Measurements from ENCODE around the gene CALN1. TPM values are rescaled to one million over a fixed set of nuclear protein-coding genes. Genes with fewer than 3 reads are reported as not detected.

The CALN1 gene
- total and polyA plus RNA-seq, 4 donors: 0.14 to 0.84 (median 0.24) TPM

DNA sequence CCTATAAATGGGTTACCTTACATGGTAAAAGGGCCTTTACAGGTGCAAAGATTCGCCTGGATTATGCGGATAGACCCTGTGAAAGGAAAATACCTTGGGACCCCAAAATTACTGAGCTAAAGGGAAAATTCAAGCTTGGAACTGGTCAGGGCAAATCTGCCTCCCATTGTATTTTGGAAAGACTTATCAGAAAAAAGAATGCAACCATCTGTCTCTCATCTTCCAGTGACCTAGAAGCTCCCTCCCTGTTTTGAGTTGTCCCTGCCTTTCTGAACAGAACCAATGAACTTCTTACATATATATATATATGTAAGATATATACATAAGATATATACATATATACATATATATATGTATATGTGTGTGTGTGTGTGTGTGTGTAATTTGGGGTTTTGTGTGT is 583.8 kb downstream of the CALN1 start:
- no peaks in the 10 kb centered on the region for H3K27me3 ChIP-seq (ENCODE audit: control insufficient read depth in 4 of 4, insufficient read depth in 4 of 4, low read length in 3 of 4)
- H3K9me3 ChIP-seq (ENCODE audit: control insufficient read depth in 4 of 4, low read length in 3 of 4): no peaks in the 10 kb centered on the region
- no peak for TF ChIP-seq NR2F2 (IDR thresholded peaks at IDR 0.05)
- no peak for TF ChIP-seq GABPA (IDR thresholded peaks at IDR 0.05 in 1 of 2, conservative IDR thresholded peaks at IDR 0.05 in 1 of 2)
- TF ChIP-seq FOXA1 (IDR thresholded peaks at IDR 0.05): no peak
- no peak for TF ChIP-seq HNF4G (IDR thresholded peaks at IDR 0.05)
- TF ChIP-seq, protein P1, sequence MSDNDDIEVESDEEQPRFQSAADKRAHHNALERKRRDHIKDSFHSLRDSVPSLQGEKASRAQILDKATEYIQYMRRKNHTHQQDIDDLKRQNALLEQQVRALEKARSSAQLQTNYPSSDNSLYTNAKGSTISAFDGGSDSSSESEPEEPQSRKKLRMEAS (IDR thresholded peaks at IDR 0.05): no peak
- TF ChIP-seq TAF1 (conservative IDR thresholded peaks at IDR 0.05): no peak
- TF ChIP-seq, protein P2, sequence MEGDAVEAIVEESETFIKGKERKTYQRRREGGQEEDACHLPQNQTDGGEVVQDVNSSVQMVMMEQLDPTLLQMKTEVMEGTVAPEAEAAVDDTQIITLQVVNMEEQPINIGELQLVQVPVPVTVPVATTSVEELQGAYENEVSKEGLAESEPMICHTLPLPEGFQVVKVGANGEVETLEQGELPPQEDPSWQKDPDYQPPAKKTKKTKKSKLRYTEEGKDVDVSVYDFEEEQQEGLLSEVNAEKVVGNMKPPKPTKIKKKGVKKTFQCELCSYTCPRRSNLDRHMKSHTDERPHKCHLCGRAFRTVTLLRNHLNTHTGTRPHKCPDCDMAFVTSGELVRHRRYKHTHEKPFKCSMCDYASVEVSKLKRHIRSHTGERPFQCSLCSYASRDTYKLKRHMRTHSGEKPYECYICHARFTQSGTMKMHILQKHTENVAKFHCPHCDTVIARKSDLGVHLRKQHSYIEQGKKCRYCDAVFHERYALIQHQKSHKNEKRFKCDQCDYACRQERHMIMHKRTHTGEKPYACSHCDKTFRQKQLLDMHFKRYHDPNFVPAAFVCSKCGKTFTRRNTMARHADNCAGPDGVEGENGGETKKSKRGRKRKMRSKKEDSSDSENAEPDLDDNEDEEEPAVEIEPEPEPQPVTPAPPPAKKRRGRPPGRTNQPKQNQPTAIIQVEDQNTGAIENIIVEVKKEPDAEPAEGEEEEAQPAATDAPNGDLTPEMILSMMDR (IDR thresholded peaks at IDR 0.05; ENCODE audit: low read depth, low read length, missing input control): no peak
- TF ChIP-seq RAD21 (IDR thresholded peaks at IDR 0.05): no peak
- TF ChIP-seq SP1 (IDR thresholded peaks at IDR 0.05): no peak
- no peak for TF ChIP-seq HNF4A (conservative IDR thresholded peaks at IDR 0.05)
- no peak overlapping the region for H3K9ac ChIP-seq (ENCODE audit: low read depth in 1 of 2, low read length in 2 of 2)
- H3K4me1 ChIP-seq (ENCODE audit: control insufficient read depth in 4 of 4, insufficient read depth in 4 of 4, low read length in 3 of 4): no peaks in the 10 kb centered on the region
- 67% methylated on average over 2 of the region's 2 CpGs for WGBS
- H3K4me3 ChIP-seq (ENCODE audit: low read depth in 1 of 3, low read length in 3 of 3): no peak overlapping the region
- no peak overlapping the region for H3K27ac ChIP-seq (ENCODE audit: low read depth in 1 of 2, low read length in 2 of 2)
- no peak for DNase-seq (ENCODE audit: low spot score)
- no peaks in the 10 kb centered on the region for H3K36me3 ChIP-seq (ENCODE audit: control insufficient read depth in 4 of 4, insufficient read depth in 3 of 4, low read depth in 1 of 4, low read length in 3 of 4)

DNA sequence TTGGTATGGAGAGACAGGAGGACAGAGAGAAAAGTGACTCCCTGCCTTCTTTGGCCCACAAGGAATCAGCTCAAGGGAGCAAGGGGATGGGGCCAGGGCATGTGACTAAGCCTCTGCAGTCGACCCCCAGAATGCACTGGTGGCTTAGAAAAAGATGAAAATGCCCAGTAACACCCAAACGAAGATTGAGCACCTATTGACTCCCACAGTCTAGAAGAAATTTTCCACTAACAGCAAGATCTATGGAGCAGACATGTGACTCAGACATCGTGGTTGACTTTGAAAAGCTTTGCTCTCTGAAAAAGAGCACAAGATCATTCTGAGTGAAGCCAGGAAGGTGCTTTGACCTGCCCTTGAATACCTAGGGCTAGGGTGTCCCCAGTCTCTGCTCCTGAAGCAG is 586.0 kb downstream of the CALN1 start:
- 57% methylated on average over 3 of the region's 3 CpGs for WGBS
- no peak overlapping the region for H3K27ac ChIP-seq (ENCODE audit: low read depth in 1 of 2, low read length in 2 of 2)
- TF ChIP-seq FOXA2 (IDR thresholded peaks at IDR 0.05) (no peak), JUND (IDR thresholded peaks at IDR 0.05) (no peak), NR2F2 (IDR thresholded peaks at IDR 0.05) (no peak), GABPA (IDR thresholded peaks at IDR 0.05 in 1 of 2, conservative IDR thresholded peaks at IDR 0.05 in 1 of 2) (no peak), HNF4G (IDR thresholded peaks at IDR 0.05) (no peak), RAD21 (IDR thresholded peaks at IDR 0.05) (no peak), FOXA1 (IDR thresholded peaks at IDR 0.05) (no peak), YY1 (IDR thresholded peaks at IDR 0.05) (no peak), SP1 (IDR thresholded peaks at IDR 0.05) (no peak), TAF1 (conservative IDR thresholded peaks at IDR 0.05) (no peak), RXRA (IDR thresholded peaks at IDR 0.05) (no peak), EGR1 (IDR thresholded peaks at IDR 0.05; ENCODE audit: low read depth in 2 of 2) (no peak), HNF4A (conservative IDR thresholded peaks at IDR 0.05) (no peak), ATF3 (IDR thresholded peaks at IDR 0.05) (no peak)
- TF ChIP-seq, protein P1 (IDR thresholded peaks at IDR 0.05): no peak
- TF ChIP-seq, protein P2 (IDR thresholded peaks at IDR 0.05; ENCODE audit: low read depth, low read length, missing input control): no peak
- TF ChIP-seq, protein P3, sequence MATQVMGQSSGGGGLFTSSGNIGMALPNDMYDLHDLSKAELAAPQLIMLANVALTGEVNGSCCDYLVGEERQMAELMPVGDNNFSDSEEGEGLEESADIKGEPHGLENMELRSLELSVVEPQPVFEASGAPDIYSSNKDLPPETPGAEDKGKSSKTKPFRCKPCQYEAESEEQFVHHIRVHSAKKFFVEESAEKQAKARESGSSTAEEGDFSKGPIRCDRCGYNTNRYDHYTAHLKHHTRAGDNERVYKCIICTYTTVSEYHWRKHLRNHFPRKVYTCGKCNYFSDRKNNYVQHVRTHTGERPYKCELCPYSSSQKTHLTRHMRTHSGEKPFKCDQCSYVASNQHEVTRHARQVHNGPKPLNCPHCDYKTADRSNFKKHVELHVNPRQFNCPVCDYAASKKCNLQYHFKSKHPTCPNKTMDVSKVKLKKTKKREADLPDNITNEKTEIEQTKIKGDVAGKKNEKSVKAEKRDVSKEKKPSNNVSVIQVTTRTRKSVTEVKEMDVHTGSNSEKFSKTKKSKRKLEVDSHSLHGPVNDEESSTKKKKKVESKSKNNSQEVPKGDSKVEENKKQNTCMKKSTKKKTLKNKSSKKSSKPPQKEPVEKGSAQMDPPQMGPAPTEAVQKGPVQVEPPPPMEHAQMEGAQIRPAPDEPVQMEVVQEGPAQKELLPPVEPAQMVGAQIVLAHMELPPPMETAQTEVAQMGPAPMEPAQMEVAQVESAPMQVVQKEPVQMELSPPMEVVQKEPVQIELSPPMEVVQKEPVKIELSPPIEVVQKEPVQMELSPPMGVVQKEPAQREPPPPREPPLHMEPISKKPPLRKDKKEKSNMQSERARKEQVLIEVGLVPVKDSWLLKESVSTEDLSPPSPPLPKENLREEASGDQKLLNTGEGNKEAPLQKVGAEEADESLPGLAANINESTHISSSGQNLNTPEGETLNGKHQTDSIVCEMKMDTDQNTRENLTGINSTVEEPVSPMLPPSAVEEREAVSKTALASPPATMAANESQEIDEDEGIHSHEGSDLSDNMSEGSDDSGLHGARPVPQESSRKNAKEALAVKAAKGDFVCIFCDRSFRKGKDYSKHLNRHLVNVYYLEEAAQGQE (IDR thresholded peaks at IDR 0.05): no peak
- TF ChIP-seq, protein P4, sequence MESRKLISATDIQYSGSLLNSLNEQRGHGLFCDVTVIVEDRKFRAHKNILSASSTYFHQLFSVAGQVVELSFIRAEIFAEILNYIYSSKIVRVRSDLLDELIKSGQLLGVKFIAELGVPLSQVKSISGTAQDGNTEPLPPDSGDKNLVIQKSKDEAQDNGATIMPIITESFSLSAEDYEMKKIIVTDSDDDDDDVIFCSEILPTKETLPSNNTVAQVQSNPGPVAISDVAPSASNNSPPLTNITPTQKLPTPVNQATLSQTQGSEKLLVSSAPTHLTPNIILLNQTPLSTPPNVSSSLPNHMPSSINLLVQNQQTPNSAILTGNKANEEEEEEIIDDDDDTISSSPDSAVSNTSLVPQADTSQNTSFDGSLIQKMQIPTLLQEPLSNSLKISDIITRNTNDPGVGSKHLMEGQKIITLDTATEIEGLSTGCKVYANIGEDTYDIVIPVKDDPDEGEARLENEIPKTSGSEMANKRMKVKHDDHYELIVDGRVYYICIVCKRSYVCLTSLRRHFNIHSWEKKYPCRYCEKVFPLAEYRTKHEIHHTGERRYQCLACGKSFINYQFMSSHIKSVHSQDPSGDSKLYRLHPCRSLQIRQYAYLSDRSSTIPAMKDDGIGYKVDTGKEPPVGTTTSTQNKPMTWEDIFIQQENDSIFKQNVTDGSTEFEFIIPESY (IDR thresholded peaks at IDR 0.05): no peak

More for the DNA sequence above, 586.0 kb downstream of the CALN1 start:
- Histone ChIP-seq H3K27me3 (ENCODE audit: control insufficient read depth in 4 of 4, insufficient read depth in 4 of 4, low read length in 3 of 4) (no peaks in the 10 kb centered on the region), H3K9me3 (ENCODE audit: control insufficient read depth in 4 of 4, low read length in 3 of 4) (no peaks in the 10 kb centered on the region), H3K4me3 (ENCODE audit: low read depth in 1 of 3, low read length in 3 of 3) (no peak overlapping the region), H3K9ac (ENCODE audit: low read depth in 1 of 2, low read length in 2 of 2) (no peak overlapping the region), H3K4me1 (ENCODE audit: control insufficient read depth in 4 of 4, insufficient read depth in 4 of 4, low read length in 3 of 4) (no peaks in the 10 kb centered on the region), H3K36me3 (ENCODE audit: control insufficient read depth in 4 of 4, insufficient read depth in 3 of 4, low read depth in 1 of 4, low read length in 3 of 4) (no peaks in the 10 kb centered on the region)
- no peak for DNase-seq (ENCODE audit: low spot score)

Measured in liver (tissue), 9 donors.